HEK293 (cell line): ENCODE measurements around the gene SAMD1.

Experiments
- CTCF ChIA-PET: fragments of 350-600 bp; formaldehyde crosslinking; extraction: SDS; loops from one replicate; lab custom pipeline; 2021; ENCODE audit warnings: antibody characterized with exemption; lab: Yijun Ruan, JAX
- POLR2A ChIA-PET: fragments of 300-600 bp; formaldehyde crosslinking; extraction: SDS; loops from one replicate; lab custom pipeline; 2020; ENCODE audit warnings: antibody characterized with exemption, inconsistent platforms; lab: Yijun Ruan, JAX
- H3K27ac ChIP-seq: fragments of 200-500 bp; sonication (Bioruptor generic); 2 replicates; pipeline ENCODE4 v1.5.1; 2014; ENCODE audit warnings: low read depth, low read length, control low read depth, inconsistent platforms; ENCODE audit errors: extremely low read depth
- H3K36me3 ChIP-seq, 2 experiments: fragments of 200-500 bp in 1 of 2; sonication (Bioruptor generic) in 1 of 2; 1 replicate in 1 of 2; 2 replicates in 1 of 2; pipeline ENCODE4 v1.5.1; 2014 to 2017; ENCODE audit warnings: inconsistent platforms in 2 of 2, low read length in 2 of 2; ENCODE audit not compliant: control insufficient read depth in 2 of 2, insufficient read depth in 1 of 2
- H3K4me1 ChIP-seq: fragments of 200-500 bp; sonication (Bioruptor generic); 2 replicates; pipeline ENCODE4 v1.5.1; 2014; ENCODE audit warnings: mild to moderate bottlenecking, low read length, inconsistent platforms; ENCODE audit not compliant: control insufficient read depth, insufficient read depth
- H3K4me3 ChIP-seq: 2 replicates; pipeline ENCODE4 v1.5.1; 2011; ENCODE audit warnings: low read depth, mild to moderate bottlenecking, control low read depth, low read length, moderate library complexity
- H3K9me3 ChIP-seq: fragments of 200-500 bp; sonication (Bioruptor generic); 2 replicates; pipeline ENCODE4 v1.5.1; 2014; ENCODE audit warnings: low read depth, low read length, inconsistent platforms; ENCODE audit not compliant: control insufficient read depth, insufficient read depth
- GFI1B ChIP-seq: fragments of 450-650 bp; formaldehyde crosslinking; IDR thresholded peaks from 2 replicates; pipeline ENCODE4 v1.5.1; 2016; ENCODE audit warnings: missing biosample characterization, missing genetic modification characterization
- GLIS2 ChIP-seq: fragments of 450-650 bp; formaldehyde crosslinking; IDR thresholded peaks from 2 replicates; pipeline ENCODE4 v1.5.1; 2016; ENCODE audit warnings: missing biosample characterization, missing genetic modification characterization
- HIC1 ChIP-seq: fragments of 450-650 bp; formaldehyde crosslinking; IDR thresholded peaks from 2 replicates; pipeline ENCODE4 v1.5.1; 2016; ENCODE audit warnings: missing biosample characterization, missing genetic modification characterization
- KLF1 ChIP-seq: fragments of 450-650 bp; formaldehyde crosslinking; IDR thresholded peaks from 2 replicates; pipeline ENCODE4 v1.5.1; 2016; ENCODE audit warnings: missing biosample characterization, missing genetic modification characterization
- KLF10 ChIP-seq: fragments of 450-650 bp; IDR thresholded peaks from 2 replicates; pipeline ENCODE4 v1.5.1; 2018; ENCODE audit warnings: missing biosample characterization, mild to moderate bottlenecking, missing genetic modification characterization
- KLF16 ChIP-seq: fragments of 450-650 bp; formaldehyde crosslinking; IDR thresholded peaks from 2 replicates; pipeline ENCODE4 v1.5.1; 2017; ENCODE audit warnings: missing biosample characterization, missing genetic modification characterization
- KLF8 ChIP-seq: fragments of 450-650 bp; formaldehyde crosslinking; IDR thresholded peaks from 2 replicates; pipeline ENCODE4 v1.5.1; 2016; ENCODE audit warnings: missing biosample characterization, missing genetic modification characterization
- KLF9 ChIP-seq: fragments of 450-650 bp; formaldehyde crosslinking; IDR thresholded peaks from 2 replicates; pipeline ENCODE4 v1.5.1; 2016; ENCODE audit warnings: missing biosample characterization, missing genetic modification characterization, low read depth
- PATZ1 ChIP-seq: fragments of 450-650 bp; formaldehyde crosslinking; IDR thresholded peaks from 2 replicates; pipeline ENCODE4 v1.5.1; 2016; ENCODE audit warnings: missing biosample characterization, missing genetic modification characterization
- PBX3 ChIP-seq: sonication (generic); formaldehyde crosslinking; IDR thresholded peaks from 2 replicates; pipeline ENCODE4 v1.8.1; 2022; ENCODE audit warnings: mild to moderate bottlenecking, moderate library complexity, missing genetic modification reagents
- SP2 ChIP-seq: fragments of 450-650 bp; formaldehyde crosslinking; IDR thresholded peaks from 2 replicates; pipeline ENCODE4 v1.5.1; 2016; ENCODE audit warnings: missing biosample characterization, missing genetic modification characterization
- ZBTB17 ChIP-seq: fragments of 450-650 bp; formaldehyde crosslinking; IDR thresholded peaks from 2 replicates; pipeline ENCODE4 v1.5.1; 2016; ENCODE audit warnings: missing biosample characterization, missing genetic modification characterization
- ZBTB20 ChIP-seq: fragments of 450-650 bp; formaldehyde crosslinking; IDR thresholded peaks from 2 replicates; pipeline ENCODE4 v1.5.1; 2016; ENCODE audit warnings: missing biosample characterization, missing genetic modification characterization
- ZBTB21 ChIP-seq: fragments of 450-650 bp; formaldehyde crosslinking; IDR thresholded peaks from 2 replicates; pipeline ENCODE4 v1.5.1; 2017; ENCODE audit warnings: missing biosample characterization, missing genetic modification characterization
- ZBTB26 ChIP-seq: fragments of 450-650 bp; formaldehyde crosslinking; optimal IDR thresholded peaks from 2 replicates; pipeline ENCODE3; 2016; ENCODE audit warnings: missing biosample characterization, mild to moderate bottlenecking, missing genetic modification characterization
- ZBTB8A ChIP-seq: fragments of 450-650 bp; formaldehyde crosslinking; IDR thresholded peaks from 2 replicates; pipeline ENCODE4 v1.5.1; 2016; ENCODE audit warnings: missing biosample characterization, missing genetic modification characterization
- ZFHX2 ChIP-seq: fragments of 450-650 bp; formaldehyde crosslinking; conservative IDR thresholded peaks from 2 replicates; pipeline ENCODE4 v1.5.1; 2016; ENCODE audit warnings: missing biosample characterization, missing genetic modification characterization
- ZNF112 ChIP-seq: fragments of 450-650 bp; formaldehyde crosslinking; IDR thresholded peaks from 2 replicates; pipeline ENCODE4 v1.5.0; 2017; ENCODE audit warnings: missing biosample characterization, missing genetic modification characterization
- ZNF394 ChIP-seq: fragments of 450-650 bp; formaldehyde crosslinking; IDR thresholded peaks from 2 replicates; pipeline ENCODE4 v1.5.1; 2016; ENCODE audit warnings: missing biosample characterization, missing genetic modification characterization, mild to moderate bottlenecking, moderate library complexity, borderline replicate concordance
- ZNF600 ChIP-seq: fragments of 450-650 bp; formaldehyde crosslinking; IDR thresholded peaks from 2 replicates; pipeline ENCODE4 v1.5.1; 2016; ENCODE audit warnings: missing biosample characterization, missing genetic modification characterization
- ZNF623 ChIP-seq: fragments of 450-650 bp; formaldehyde crosslinking; IDR thresholded peaks from 2 replicates; pipeline ENCODE4 v1.5.1; 2016; ENCODE audit warnings: missing biosample characterization, missing genetic modification characterization
- ZNF777 ChIP-seq: fragments of 450-650 bp; formaldehyde crosslinking; IDR thresholded peaks from 2 replicates; pipeline ENCODE4 v1.5.1; 2017; ENCODE audit warnings: missing biosample characterization, missing genetic modification characterization, borderline replicate concordance
- ZNF785 ChIP-seq: fragments of 450-650 bp; formaldehyde crosslinking; IDR thresholded peaks from 2 replicates; pipeline ENCODE4 v1.5.1; 2016; ENCODE audit warnings: missing biosample characterization, missing genetic modification characterization
- ZSCAN18 ChIP-seq: fragments of 450-650 bp; formaldehyde crosslinking; IDR thresholded peaks from 2 replicates; pipeline ENCODE4 v1.5.1; 2016; ENCODE audit warnings: missing biosample characterization, missing genetic modification characterization
- TF ChIP-seq, protein P1 (sequence below): fragments of 450-650 bp; formaldehyde crosslinking; IDR thresholded peaks from 2 replicates; pipeline ENCODE4 v1.5.1; 2017; ENCODE audit warnings: missing biosample characterization, mild to moderate bottlenecking, missing genetic modification characterization, moderate library complexity

Gene SAMD1

DNA sequence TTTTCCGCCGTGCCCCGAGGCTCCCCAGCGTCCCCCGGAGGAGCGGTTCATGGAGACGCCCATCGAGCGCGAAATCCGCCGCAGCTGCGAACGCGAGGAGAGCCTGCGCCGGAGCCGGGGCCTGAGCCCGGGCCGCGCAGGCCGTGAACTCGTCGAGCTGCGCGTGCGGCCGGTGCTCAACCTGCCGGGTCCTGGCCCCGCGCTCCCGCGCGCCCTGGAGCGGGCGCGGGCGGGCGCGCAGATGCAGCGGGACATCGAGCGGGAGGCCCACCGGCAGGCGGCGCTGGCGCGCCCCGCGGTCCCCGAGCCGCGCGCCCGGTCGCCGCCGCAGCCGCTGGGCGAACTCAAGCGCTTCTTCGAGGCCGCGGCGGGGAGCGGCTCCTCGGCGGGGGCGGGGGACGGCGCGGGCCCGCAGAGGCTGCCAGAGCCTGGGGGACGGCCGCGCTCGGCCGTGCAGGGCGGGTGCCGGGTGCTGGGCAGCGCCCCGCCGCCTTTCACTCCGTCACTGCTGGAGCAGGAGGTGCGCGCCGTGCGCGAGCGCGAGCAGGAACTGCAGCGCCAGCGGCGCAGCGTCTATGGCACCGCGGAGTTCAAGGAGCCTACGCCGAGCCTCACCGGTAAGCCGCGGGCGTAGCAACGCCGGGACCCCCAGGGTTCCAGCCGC, 17.2 kb downstream of the SAMD1 start (continued):
- no peak for TF ChIP-seq ZNF623
- TF ChIP-seq GLIS2 (tag by site-specific recombination): no peak
- peak; percentile 77 for TF ChIP-seq ZBTB26 (tag by site-specific recombination)
- TF ChIP-seq ZFHX2 (tag by site-specific recombination): no peak; the same call in 1 of the 2 replicates
- TF ChIP-seq PBX3 (CRISPR knock-in tag): 0 out of 2 replicates have a peak, but pooled peaks have one; percentile 38
- TF ChIP-seq SP2 (tag by site-specific recombination): 0 out of 2 replicates have a peak, but pooled peaks have one; percentile 18
- TF ChIP-seq ZBTB8A (tag by site-specific recombination): peak; percentile 74; the same call in 1 of the 2 replicates
- TF ChIP-seq ZNF777 (tag by site-specific recombination): no peak
- no peak for TF ChIP-seq GFI1B (tag by site-specific recombination)
- TF ChIP-seq ZNF785: no peak
- no peak for TF ChIP-seq ZNF112 (tag by site-specific recombination)
- TF ChIP-seq ZBTB17 (tag by site-specific recombination): peak; percentile 39; the same call in 1 of the 2 replicates
- no peak for TF ChIP-seq ZSCAN18 (tag by site-specific recombination)

DNA sequence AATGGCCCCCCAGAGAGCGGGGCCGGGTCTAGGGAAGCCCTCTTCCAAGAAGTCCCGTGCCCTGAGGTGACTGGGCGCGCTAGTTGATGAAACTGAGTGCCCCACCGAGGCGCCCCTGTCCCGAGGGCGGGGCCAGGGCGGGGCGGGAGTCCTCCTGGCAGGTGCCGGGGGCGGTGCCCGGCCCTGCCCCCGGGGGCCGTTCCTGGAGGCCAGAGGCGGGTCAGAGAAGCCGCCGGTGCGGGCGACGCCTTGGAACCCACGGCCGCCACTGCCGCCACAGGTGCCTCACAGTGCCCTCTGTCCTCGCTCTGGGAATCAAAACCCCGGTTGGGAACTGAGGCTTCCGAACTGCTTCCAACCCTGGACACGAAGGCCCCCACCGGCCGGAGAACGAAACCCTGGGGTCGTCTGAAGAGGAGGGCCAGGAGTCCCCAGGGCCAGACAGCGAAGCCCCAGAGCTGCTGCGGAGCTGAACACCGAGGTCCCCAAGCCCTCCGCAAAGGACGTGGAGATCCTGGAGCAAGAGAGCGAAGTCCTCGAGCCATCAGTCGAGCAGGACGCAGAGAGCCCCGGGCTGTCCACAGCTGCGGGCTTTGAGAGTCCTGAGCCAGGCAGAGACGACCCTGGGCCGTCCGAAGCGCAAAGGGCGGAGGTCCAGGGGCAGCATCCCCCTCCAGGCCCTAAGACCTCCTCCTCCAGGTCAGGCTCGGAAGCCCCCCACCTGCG, 17.9 kb downstream of the SAMD1 start, which contains the start of gene MISP3:
TSS of gene MISP3 (plus strand) at position 252 of the 726 bp plus-strand sequence. CDS start 524 bp downstream, outside the sequence.
- Histone ChIP-seq H3K36me3 (no peaks in the 10 kb centered on the region), H3K4me3 (peak within 1 kb of the TSS; percentile 57), H3K4me1 (no peaks in the 10 kb centered on the region), H3K9me3 (no peaks in the 10 kb centered on the region), H3K27ac (peak within 1 kb of the TSS; percentile 57)
- ChIA-PET CTCF (interaction anchor here (0.6 to 6.2 kb wide), 22 partner anchors 7 to 236 kb away, joined by 3 to 80 read pairs (median 4); partner anchors contain the start of genes IL27RA and PALM3), POLR2A (interaction anchor here (0.8 to 1.6 kb wide), 8 partner anchors 14 to 192 kb away, joined by 3 to 11 read pairs (median 4); partner anchors contain the start of genes ASF1B, CC2D1A and IL27RA)
- peak; percentile 75 for TF ChIP-seq KLF10 (tag by site-specific recombination)
- peak; percentile 17; the same call in 1 of the 2 replicates for TF ChIP-seq ZNF600 (tag by site-specific recombination)
- TF ChIP-seq ZNF394: no peak
- TF ChIP-seq KLF16 (tag by site-specific recombination): peak; percentile 17; the same call in 1 of the 2 replicates
- no peak for TF ChIP-seq ZNF112 (tag by site-specific recombination)
- peak; percentile 80 for TF ChIP-seq ZBTB17 (tag by site-specific recombination)
- TF ChIP-seq, protein P1, sequence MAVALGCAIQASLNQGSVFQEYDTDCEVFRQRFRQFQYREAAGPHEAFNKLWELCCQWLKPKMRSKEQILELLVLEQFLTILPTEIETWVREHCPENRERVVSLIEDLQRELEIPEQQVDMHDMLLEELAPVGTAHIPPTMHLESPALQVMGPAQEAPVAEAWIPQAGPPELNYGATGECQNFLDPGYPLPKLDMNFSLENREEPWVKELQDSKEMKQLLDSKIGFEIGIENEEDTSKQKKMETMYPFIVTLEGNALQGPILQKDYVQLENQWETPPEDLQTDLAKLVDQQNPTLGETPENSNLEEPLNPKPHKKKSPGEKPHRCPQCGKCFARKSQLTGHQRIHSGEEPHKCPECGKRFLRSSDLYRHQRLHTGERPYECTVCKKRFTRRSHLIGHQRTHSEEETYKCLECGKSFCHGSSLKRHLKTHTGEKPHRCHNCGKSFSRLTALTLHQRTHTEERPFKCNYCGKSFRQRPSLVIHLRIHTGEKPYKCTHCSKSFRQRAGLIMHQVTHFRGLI (tag by site-specific recombination): 0 out of 2 replicates have a peak, but pooled peaks have one; percentile 34
- peak; percentile 54; the same call in 1 of the 2 replicates for TF ChIP-seq ZBTB20 (tag by site-specific recombination)
- TF ChIP-seq KLF9 (tag by site-specific recombination): peak; percentile 73
- TF ChIP-seq HIC1 (tag by site-specific recombination): no peak; the same call in 1 of the 2 replicates
- TF ChIP-seq KLF8: peak; percentile 57; the same call in 1 of the 2 replicates
- no peak for TF ChIP-seq ZBTB21 (tag by site-specific recombination)
- TF ChIP-seq PATZ1: peak; percentile 18
- TF ChIP-seq KLF1 (tag by site-specific recombination): peak; percentile 96
